HG03039 (cell line): Measurements from ENCODE around the gene RSL1D1.
"Not testable (repeated sequence)": the region's sequence is repeated elsewhere in the genome, so short reads cannot be mapped to it uniquely, and the experiment has no call there.

Experiments used
- ATAC-seq: cut with Tn5 transposase; IDR thresholded peaks from one replicate; pipeline ENCODE4 v1.9.1; 2021; ENCODE audit warnings: mild to moderate bottlenecking, moderate library complexity; ENCODE audit not compliant: unreplicated experiment

The RSL1D1 gene

GRCh38 chr16:11844499-11844898 lies 6.8 kb downstream of the RSL1D1 start:
- ATAC-seq, result no peak

GRCh38 chr16:11843861-11844260 lies 7.5 kb downstream of the RSL1D1 start:
- no peak for ATAC-seq

- ATAC-seq, result no peak
These were observed 8.1 kb downstream of the RSL1D1 start for GRCh38 chr16:11843206-11843605.

GRCh38 chr16:11841026-11841425 lies 10.3 kb downstream of the RSL1D1 start:
- ATAC-seq, result no peak

- no peak for ATAC-seq
These were observed 14.6 kb downstream of the RSL1D1 start for GRCh38 chr16:11836650-11837244.

- ATAC-seq, result no peak
These were observed 15.3 kb downstream of the RSL1D1 start for GRCh38 chr16:11835891-11836649.

GRCh38 chr16:11835309-11835708 lies 16.0 kb downstream of the RSL1D1 start:
- no peak for ATAC-seq

DNA sequence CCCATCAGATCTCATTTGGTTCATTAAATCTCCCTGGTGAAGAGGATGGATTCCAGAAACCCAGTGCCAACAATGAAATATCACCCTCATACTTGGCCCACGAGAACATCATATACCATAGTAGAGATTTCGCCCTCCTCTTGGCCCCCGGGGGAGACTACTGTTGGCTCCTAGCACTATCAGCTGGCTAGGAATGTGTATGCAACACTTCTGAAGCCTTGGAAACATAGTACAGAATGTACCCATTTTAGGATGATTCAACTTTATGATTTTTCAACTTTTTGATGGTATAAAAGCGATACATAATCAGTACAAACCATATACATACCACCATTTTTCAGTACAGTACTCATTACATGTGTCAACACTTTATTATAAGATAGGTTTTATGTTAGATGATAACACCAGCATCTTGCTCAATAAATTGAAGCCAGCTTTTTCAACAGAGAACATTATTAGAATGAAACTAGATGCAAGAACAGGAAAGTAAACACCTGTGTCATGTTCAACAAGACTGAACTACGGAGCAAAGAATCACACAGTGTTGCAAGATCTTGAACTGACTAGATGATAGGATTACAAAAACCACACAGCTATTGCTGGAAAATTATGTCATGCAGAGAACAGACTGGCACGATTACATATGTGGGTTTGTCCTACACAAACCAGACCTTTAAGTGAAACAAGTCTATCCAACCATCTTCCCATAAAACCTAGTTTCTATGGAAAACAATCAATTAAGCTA lies 17.2 kb downstream of the RSL1D1 start:
- no peak for ATAC-seq

- no peak for ATAC-seq
These were observed 22.6 kb downstream of the RSL1D1 start for GRCh38 chr16:11828696-11829095.

DNA sequence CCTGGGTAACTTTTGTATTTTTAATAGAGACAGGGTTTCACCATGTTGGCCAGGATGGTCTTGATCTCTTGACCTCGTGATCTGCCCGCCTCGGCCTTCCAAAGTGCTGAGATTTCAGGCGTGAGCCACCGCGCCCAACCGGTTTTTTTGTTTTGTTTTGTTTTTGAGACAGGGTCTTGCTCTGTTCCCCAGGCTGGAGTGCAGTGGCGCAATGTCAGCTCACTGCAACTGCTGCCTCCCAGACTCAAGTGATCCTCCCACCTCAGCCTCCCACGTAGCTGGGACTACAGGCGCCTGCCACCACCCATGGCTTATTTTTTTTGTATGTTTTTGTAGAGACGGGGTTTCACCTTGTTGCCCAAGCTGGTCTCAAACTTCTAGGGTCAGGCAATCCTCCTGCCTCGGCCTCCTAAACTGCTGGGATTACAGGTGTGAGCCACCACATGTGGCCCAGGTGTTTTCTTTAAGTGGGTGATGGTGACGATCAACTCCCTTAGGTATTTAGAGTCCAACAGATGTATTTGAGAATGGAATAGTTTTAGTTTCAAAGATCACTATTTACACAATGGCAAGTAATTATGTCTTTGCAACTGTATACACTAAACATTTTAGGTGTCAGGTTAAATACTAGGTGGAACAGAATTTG lies 25.7 kb downstream of the RSL1D1 start:
- ATAC-seq, result not testable (repeated sequence)

- no peak for ATAC-seq
These were observed 27.0 kb downstream of the RSL1D1 start for GRCh38 chr16:11824362-11824761.

- ATAC-seq, result not testable (repeated sequence)
These were observed 27.7 kb downstream of the RSL1D1 start for GRCh38 chr16:11823645-11824044.

- no peak for ATAC-seq
These were observed 31.5 kb downstream of the RSL1D1 start for GRCh38 chr16:11819798-11820197.

DNA sequence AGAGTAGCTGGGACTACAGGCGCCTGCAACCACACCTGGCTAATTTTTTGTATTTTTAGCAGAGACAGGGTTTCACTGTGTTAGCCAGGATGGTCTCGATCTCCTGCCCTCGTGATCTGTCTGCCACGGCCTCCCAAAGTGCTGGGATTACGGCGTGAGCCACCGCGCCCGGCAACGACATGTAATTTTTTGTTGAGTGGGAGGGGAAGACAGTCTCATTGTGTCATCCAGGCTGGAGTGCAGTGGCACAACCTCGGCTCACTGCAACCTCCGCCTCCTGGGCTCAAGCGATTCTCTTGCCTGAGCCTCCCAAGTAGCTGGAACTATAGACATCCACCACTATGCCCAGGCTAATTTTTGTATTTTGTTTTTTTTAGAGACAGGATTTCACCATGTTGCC lies 32.4 kb downstream of the RSL1D1 start:
- ATAC-seq, result not testable (repeated sequence)

GRCh38 chr16:11816123-11816522 lies 35.2 kb downstream of the RSL1D1 start:
- no peak for ATAC-seq

GRCh38 chr16:11814800-11815199 lies 36.5 kb downstream of the RSL1D1 start:
- not testable (repeated sequence) for ATAC-seq

GRCh38 chr16:11806721-11807120 lies 44.6 kb downstream of the RSL1D1 start:
- ATAC-seq, result no peak

DNA sequence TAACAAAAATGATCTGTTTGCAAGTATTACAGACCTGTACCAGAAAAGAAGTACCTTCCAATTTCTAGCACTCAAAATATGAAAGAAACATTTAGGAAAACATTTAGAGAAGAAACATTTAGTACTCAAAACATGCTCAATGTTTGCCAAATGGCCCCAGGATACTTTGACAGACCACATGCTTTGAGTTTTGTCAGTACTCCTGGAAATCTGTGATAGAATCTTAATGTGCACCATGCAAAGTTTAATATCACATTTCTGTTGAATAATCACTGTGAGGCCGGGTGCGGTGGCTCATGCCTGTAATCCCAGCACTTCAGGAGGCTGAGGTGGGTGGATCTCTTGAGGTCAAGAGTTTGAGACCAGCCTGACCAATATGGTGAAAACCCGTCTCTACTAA lies 45.8 kb downstream of the RSL1D1 start:
- no peak for ATAC-seq

- ATAC-seq, result no peak
These were observed 49.8 kb downstream of the RSL1D1 start for GRCh38 chr16:11801481-11802021.

GRCh38 chr16:11800382-11800718 lies 51.0 kb downstream of the RSL1D1 start:
- no peak for ATAC-seq
